ACC112 (cell line): ENCODE data around the gene CTSD.
A peak's percentile ranks its signal among the peaks of the same experiment; 100 is the strongest.
"Not testable (repeated sequence)": the region's sequence is repeated elsewhere in the genome, so short reads cannot be mapped to it uniquely, and the experiment has no call there.

Experiments used
- H2AFZ ChIP-seq: fragments of 200-600 bp; sonication (generic); one replicate; pipeline ENCODE4 v1.6.0; 2017; ENCODE audit warnings: antibody characterized with exemption, low read length; ENCODE audit not compliant: unreplicated experiment
- H3K27ac ChIP-seq: fragments of 200-600 bp; sonication (generic); 2 replicates; pipeline ENCODE4 v1.5.1; 2014; ENCODE audit warnings: low read depth, mild to moderate bottlenecking, antibody characterized with exemption, low read length, moderate library complexity
- H3K27me3 ChIP-seq: fragments of 200-600 bp; sonication (generic); 2 replicates; pipeline ENCODE4 v1.6.1; 2014; ENCODE audit warnings: mild to moderate bottlenecking, antibody characterized with exemption, low read length, moderate library complexity, mixed read lengths; ENCODE audit not compliant: insufficient read depth
- H3K36me3 ChIP-seq: fragments of 200-600 bp; sonication (generic); 2 replicates; pipeline ENCODE4 v1.6.1; 2016; ENCODE audit warnings: mild to moderate bottlenecking, antibody characterized with exemption, low read length, moderate library complexity, mixed read lengths; ENCODE audit not compliant: insufficient read depth
- H3K4me1 ChIP-seq: fragments of 200-600 bp; sonication (generic); one replicate; pipeline ENCODE4 v1.6.1; 2016; ENCODE audit warnings: low read length, mixed read lengths; ENCODE audit not compliant: insufficient read depth, unreplicated experiment, control insufficient read depth
- H3K4me3 ChIP-seq: fragments of 200-600 bp; sonication (generic); 2 replicates; pipeline ENCODE4 v1.5.1; 2014; ENCODE audit warnings: mild to moderate bottlenecking, low read depth, low read length
- H3K79me2 ChIP-seq: fragments of 200-600 bp; sonication (generic); one replicate; pipeline ENCODE4 v1.6.0; 2016; ENCODE audit warnings: low read length; ENCODE audit not compliant: control insufficient read depth, unreplicated experiment, insufficient read depth

The CTSD gene

GRCh38 chr11:1774886-1775285, 11.2 kb upstream of the CTSD start:
- no peaks in the 10 kb centered on the region for H3K36me3 ChIP-seq
- H3K79me2 ChIP-seq = no peaks in the 10 kb centered on the region
- no peak overlapping the region for H3K27ac ChIP-seq
- H3K4me3 ChIP-seq = no peak overlapping the region
- no peaks in the 10 kb centered on the region for H3K27me3 ChIP-seq
- no peak overlapping the region for H2AFZ ChIP-seq
- H3K4me1 ChIP-seq = peaks cover 26% of the 10 kb centered on the region

GRCh38 chr11:1773994-1774550, 10.3 kb upstream of the CTSD start:
- H3K4me1 ChIP-seq = peaks cover 29% of the 10 kb centered on the region
- H3K79me2 ChIP-seq = no peaks in the 10 kb centered on the region

GRCh38 chr11:1773131-1773993, 9.6 kb upstream of the CTSD start:
- Histone ChIP-seq H3K36me3 (no peaks in the 10 kb centered on the region), H3K27me3 (no peaks in the 10 kb centered on the region), H3K27ac (no peak overlapping the region), H3K4me3 (no peak overlapping the region), H3K4me1 (peaks cover 31% of the 10 kb centered on the region), H2AFZ (no peak overlapping the region), H3K79me2 (no peaks in the 10 kb centered on the region)

More at GRCh38 chr11:1773994-1774550, 10.3 kb upstream of the CTSD start:
- no peaks in the 10 kb centered on the region for H3K36me3 ChIP-seq
- no peak overlapping the region for H3K27ac ChIP-seq
- H3K4me3 ChIP-seq = no peak overlapping the region
- no peaks in the 10 kb centered on the region for H3K27me3 ChIP-seq
- no peak overlapping the region for H2AFZ ChIP-seq

- H3K4me1 ChIP-seq = peaks cover 31% of the 10 kb centered on the region
These were observed 8.8 kb upstream of the CTSD start for GRCh38 chr11:1772270-1773130.

DNA sequence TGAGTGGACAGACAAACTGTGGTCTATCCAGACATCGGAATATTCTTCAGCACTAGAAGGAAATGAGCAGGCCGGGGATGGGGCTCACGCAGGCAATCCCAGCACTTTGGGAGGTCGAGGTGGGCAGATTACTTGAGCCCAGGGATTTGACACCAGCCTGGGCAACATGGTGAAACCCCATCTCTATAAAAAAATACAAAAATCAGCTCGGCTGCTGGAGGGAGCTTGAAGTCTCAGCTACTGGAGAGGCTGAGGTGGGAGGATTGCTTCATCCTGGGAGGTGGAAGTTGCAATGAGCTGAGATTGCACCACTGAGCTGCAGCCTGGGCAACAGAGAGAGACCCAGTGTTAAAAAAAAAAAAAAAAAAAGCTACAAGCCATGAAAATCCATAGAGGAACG, 8.0 kb upstream of the CTSD start:
- Histone ChIP-seq H3K27me3 (no peaks in the 10 kb centered on the region), H3K36me3 (no peaks in the 10 kb centered on the region), H3K79me2 (no peaks in the 10 kb centered on the region), H2AFZ (no peak overlapping the region), H3K27ac (peak overlapping the region; percentile 58), H3K4me3 (no peak overlapping the region), H3K4me1 (peaks cover 31% of the 10 kb centered on the region)

More at GRCh38 chr11:1772270-1773130, 8.8 kb upstream of the CTSD start:
- H3K36me3 ChIP-seq = no peaks in the 10 kb centered on the region
- 0 out of 2 replicates have a peak overlapping the region, but pooled peaks have one; percentile 19 for H3K4me3 ChIP-seq
- no peak overlapping the region for H2AFZ ChIP-seq
- no peaks in the 10 kb centered on the region for H3K79me2 ChIP-seq
- no peaks in the 10 kb centered on the region for H3K27me3 ChIP-seq
- peak overlapping the region; percentile 58 for H3K27ac ChIP-seq

DNA sequence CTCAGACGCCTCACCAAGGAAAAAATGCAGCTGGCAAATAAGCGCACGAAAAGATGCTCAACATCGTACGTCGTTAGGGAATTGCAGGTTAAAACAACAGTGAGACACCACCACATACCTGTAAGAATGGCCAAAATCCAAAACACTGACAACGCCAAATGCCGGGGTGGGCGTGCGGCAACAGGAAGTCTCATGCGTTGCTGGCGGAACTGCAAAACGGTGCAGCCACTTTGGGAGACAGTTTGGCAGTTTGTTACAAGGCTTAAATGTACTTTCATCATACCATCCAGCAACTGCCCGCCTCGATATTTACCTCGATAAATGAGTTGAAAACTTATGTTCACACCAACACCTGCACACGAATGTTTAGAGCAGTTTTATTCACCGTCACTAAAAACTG, 7.5 kb upstream of the CTSD start:
- Histone ChIP-seq H3K27me3 (no peaks in the 10 kb centered on the region), H2AFZ (no peak overlapping the region), H3K27ac (peak overlapping the region; percentile 58), H3K4me1 (peaks cover 31% of the 10 kb centered on the region), H3K4me3 (no peak overlapping the region), H3K79me2 (no peaks in the 10 kb centered on the region), H3K36me3 (no peaks in the 10 kb centered on the region)

GRCh38 chr11:1770528-1770927, 6.8 kb upstream of the CTSD start:
- peaks cover 31% of the 10 kb centered on the region for H3K4me1 ChIP-seq

GRCh38 chr11:1770061-1770460, 6.3 kb upstream of the CTSD start:
- Histone ChIP-seq H3K4me1 (peaks cover 31% of the 10 kb centered on the region), H3K4me3 (no peak overlapping the region), H3K79me2 (no peaks in the 10 kb centered on the region), H2AFZ (no peak overlapping the region), H3K27me3 (no peaks in the 10 kb centered on the region), H3K27ac (no peak overlapping the region), H3K36me3 (no peaks in the 10 kb centered on the region)

More at GRCh38 chr11:1770528-1770927, 6.8 kb upstream of the CTSD start:
- no peak overlapping the region for H3K4me3 ChIP-seq
- no peaks in the 10 kb centered on the region for H3K79me2 ChIP-seq
- H3K27me3 ChIP-seq = no peaks in the 10 kb centered on the region
- H3K27ac ChIP-seq = no peak overlapping the region
- no peak overlapping the region for H2AFZ ChIP-seq
- no peaks in the 10 kb centered on the region for H3K36me3 ChIP-seq

GRCh38 chr11:1769304-1769936, 5.7 kb upstream of the CTSD start:
- H3K36me3 ChIP-seq, H3K27ac ChIP-seq, H3K79me2 ChIP-seq, H2AFZ ChIP-seq, H3K27me3 ChIP-seq, H3K4me3 ChIP-seq: not testable (repeated sequence)
- H3K4me1 ChIP-seq = peaks cover 31% of the 10 kb centered on the region

- H2AFZ ChIP-seq = no peak overlapping the region
- H3K4me1 ChIP-seq = peaks cover 27% of the 10 kb centered on the region
- H3K4me3 ChIP-seq = no peak overlapping the region
- H3K36me3 ChIP-seq = no peaks in the 10 kb centered on the region
- no peaks in the 10 kb centered on the region for H3K27me3 ChIP-seq
- no peak overlapping the region for H3K27ac ChIP-seq
- peaks cover 6% of the 10 kb centered on the region for H3K79me2 ChIP-seq
These were observed 4.4 kb upstream of the CTSD start for GRCh38 chr11:1768141-1768469.
